ENCODE results near the gene SSC5D.

GRCh38 chr19:55544014-55544413 lies 55.8 kb downstream of the SSC5D start:
- TF ChIP-seq CTCF (IDR thresholded peaks at IDR 0.05 in 2 of 3, conservative IDR thresholded peaks at IDR 0.05 in 1 of 3; ENCODE audit: insufficient read depth in 2 of 3, low read depth in 1 of 3, low read length in 3 of 3) (no peak), MAFK (IDR thresholded peaks at IDR 0.05; ENCODE audit: low read length) (no peak), HNRNPH1 (optimal IDR thresholded peaks at IDR 0.05; ENCODE audit: low read depth, low read length) (no peak), MYC (IDR thresholded peaks at IDR 0.05; ENCODE audit: low read depth, low read length) (no peak), MYC (CRISPR knock-in tag; IDR thresholded peaks at IDR 0.05; ENCODE audit: borderline replicate concordance, low read depth) (no peak), ZNF121 (CRISPR knock-in tag; conservative IDR thresholded peaks at IDR 0.05) (no peak), ZHX1 (conservative IDR thresholded peaks at IDR 0.05; ENCODE audit: low read length) (no peak), ZFP1 (CRISPR knock-in tag; IDR thresholded peaks at IDR 0.05) (no peak), ATF1 (CRISPR knock-in tag; IDR thresholded peaks at IDR 0.05) (no peak), ATF1 (tag; IDR thresholded peaks at IDR 0.05) (no peak), MXI1 (IDR thresholded peaks at IDR 0.05; ENCODE audit: low read depth, low read length) (no peak), ZFX (CRISPR knock-in tag; IDR thresholded peaks at IDR 0.05) (no peak), NCOA6 (IDR thresholded peaks at IDR 0.05) (no peak), CCNT2 (IDR thresholded peaks at IDR 0.05; ENCODE audit: borderline replicate concordance, extremely low read depth, insufficient read length, low read depth, low read length) (no peak)
- TF ChIP-seq, protein P1, sequence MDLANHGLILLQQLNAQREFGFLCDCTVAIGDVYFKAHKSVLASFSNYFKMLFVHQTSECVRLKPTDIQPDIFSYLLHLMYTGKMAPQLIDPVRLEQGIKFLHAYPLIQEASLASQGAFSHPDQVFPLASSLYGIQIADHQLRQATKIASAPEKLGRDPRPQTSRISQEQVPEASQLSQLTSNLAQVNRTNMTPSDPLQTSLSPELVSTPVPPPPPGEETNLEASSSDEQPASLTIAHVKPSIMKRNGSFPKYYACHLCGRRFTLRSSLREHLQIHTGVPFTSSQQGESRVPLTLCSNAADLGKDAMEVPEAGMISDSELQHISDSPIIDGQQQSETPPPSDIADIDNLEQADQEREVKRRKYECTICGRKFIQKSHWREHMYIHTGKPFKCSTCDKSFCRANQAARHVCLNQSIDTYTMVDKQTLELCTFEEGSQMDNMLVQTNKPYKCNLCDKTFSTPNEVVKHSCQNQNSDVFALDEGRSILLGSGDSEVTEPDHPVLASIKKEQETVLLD (IDR thresholded peaks at IDR 0.05): no peak
